ENCODE data around the gene ANKRD52.
"Not testable (repeated sequence)": the region's sequence is repeated elsewhere in the genome, so short reads cannot be mapped to it uniquely, and the experiment has no call there.

ANKRD52 gene

DNA sequence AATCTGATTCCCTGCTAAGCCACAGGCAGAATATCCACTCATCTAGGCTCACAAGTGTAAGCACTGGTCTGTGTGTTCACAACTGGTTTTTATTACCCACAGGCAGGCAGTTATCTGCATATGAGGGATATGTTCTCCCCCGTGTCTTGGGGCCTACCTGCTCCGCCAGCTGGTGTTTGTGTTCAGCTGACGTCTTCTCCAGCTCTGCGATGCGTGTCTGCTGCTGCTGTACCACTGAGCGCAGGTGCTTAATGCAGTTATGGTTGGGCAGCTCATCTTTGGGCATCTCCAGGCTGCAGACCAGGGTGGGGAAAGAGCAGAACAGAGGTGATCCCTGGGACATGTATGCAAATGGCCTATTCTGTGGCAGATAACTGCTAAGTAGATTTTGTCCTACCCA is 50.2 kb downstream of the ANKRD52 start:
- DNase-seq (ENCODE audit: low read depth), result no peak

DNA sequence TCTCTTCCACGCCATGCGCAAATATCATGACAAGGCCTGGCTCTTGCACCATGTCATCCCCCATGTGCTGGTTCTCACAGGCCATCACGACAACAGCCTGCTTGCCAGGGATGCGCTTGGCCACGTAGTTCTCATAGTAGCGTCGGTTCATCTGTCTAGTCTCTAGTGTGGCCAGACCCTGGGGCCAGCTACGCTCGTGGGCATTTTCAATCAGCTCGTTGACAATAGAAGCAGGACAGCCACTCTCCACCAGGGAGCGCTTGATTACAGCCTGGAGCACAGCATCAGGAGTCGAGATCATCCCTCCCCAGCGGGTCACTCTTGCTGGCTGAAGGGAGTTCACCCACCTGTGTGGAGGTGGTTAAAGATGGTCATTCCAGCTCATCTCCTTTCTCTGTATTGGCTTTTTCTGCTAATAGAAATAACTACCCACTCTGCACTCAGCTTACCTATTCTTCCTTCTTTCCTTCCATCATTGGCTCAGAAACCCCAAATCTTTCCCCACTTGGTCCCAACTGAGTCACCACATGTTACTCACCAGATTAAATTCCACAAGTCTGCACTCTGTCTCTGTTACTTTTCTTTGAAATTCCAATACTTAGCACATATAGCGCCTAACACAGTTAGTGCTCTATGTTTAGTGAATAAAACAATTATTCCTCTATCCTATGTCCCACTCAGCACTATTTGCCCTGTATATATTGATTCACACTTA is 51.6 kb downstream of the ANKRD52 start:
- DNase-seq (ENCODE audit: low read depth), result peak; percentile 25

DNA sequence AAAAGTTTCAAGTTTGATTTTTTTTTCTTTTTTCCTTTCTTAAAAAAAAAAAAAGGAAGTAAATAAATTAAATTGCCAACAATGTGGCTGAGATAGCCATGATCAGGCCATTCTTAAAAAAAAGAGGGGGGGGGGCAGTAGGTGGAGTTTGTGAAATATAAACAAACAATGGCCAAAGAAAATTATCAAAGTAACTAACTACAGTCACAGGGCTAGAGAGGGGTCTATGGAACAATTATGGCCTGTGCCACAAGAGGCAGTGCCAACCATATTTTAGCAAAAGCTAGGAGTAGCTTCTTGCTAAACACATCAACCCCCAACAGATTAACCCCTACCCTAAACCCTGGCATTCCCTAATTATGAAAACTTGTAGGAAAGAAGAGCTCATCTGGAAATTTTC is 52.7 kb downstream of the ANKRD52 start:
- no peak for DNase-seq (ENCODE audit: low read depth)

DNA sequence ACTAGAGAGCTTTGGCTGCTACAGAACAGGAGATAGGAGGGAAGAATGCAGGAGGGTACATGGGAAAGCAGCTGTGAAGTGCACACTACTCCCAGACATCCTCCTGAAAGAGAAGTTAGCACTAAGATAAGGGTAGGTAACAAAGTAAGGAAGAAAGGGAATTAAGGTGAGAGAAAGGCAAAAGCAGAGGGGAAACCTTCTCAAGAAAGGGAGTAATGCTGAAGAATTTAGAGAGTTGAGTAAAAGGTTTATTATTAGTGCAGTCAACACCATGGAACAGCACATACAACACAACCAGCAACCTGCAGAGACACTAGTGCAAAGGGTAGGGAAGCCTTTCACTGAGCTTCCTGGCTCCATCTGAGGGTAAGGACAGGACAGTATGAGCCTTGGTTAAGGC is 53.9 kb downstream of the ANKRD52 start:
- DNase-seq (ENCODE audit: low read depth), result no peak

DNA sequence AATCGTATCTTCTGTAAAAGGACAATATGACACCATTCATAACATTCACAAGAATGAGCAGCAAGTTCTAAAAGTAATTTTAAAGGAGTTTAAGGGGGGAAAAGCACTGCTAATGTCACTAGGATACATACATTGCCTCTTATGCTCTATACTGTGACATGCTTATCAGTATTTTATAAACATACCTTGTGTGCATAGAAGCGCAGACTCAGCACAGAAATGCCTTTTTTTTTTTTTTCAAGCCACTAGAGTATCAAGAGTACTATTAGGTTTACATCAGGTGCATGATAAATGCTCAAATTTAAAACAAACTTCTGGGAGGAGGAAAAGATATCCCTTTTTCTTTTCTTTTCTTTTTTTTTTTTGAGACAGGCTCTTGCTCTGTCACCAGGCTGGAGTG is 55.3 kb downstream of the ANKRD52 start:
- DNase-seq (ENCODE audit: low read depth), result no peak

DNA sequence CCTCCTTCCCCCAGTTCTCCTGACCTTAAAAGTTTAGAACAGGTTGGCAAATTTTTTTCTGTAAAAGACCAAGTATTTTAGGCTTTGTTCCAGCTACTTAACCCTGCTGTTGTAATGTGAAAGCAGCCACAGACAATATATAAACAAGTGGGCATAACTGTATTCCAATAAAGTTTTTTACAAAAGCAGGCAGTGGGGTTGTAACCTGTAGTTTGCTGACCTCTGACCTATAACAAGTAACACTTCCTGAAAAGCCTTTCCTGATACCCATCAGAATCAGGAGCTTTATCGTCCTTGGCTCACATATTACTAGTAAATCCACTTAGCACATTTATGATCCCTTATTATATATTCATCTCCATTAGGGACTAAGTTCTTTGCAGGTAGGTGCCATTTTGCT is 55.8 kb downstream of the ANKRD52 start:
- no peak for DNase-seq (ENCODE audit: low read depth)

DNA sequence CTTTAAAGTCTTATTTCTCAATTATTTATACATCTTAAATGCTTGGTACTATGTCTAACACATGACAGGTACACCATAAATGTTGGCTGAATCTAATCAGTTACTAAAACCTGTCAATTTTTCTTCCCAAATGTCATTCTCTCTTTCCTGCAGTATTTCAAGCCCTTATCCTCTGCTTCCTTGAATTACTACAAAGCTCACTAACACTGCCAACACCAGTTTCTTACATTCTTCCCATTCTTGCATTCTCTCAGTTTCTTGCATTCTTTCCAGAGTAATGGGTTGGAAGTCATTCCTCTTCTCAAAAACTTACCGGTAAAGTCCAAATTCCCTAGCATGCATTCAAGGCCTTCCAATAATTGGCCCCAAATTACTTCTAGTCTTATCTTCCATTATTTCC is 59.3 kb downstream of the ANKRD52 start:
- DNase-seq (ENCODE audit: low read depth), result no peak

DNA sequence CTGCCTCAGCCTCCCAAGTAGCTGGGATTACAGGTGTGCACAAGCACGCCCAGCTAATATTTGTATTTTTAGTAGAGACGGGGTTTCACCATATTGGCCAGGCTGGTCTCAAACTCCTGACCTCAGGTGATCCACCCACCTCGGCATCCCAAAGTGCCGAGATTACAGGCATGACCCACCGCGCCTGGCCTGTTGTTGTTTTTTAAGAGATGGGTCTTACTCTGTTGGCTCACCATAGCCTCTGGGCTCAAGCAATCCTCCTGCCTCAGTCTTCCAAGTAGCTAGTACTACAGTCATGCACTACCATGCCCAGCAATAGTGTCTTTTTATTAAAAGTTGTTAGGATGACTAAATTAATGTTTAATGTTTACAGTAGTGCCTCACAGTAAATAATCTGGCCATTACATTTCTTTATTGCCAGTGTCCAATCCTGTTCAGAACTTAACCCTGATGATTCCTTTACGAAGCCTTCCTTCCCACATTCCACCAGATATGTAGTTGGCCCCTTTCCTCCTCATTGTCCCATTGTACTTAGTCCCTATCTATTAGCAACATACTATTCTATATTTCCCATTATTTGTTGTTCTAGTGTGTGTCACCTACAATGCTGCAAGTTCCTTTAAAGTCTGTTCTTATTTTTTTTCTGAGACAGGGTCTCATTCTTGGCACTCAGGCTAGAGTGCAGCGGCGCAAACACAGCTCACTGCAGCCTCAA is 60.1 kb downstream of the ANKRD52 start:
- no peak for DNase-seq (ENCODE audit: low read depth)

DNA sequence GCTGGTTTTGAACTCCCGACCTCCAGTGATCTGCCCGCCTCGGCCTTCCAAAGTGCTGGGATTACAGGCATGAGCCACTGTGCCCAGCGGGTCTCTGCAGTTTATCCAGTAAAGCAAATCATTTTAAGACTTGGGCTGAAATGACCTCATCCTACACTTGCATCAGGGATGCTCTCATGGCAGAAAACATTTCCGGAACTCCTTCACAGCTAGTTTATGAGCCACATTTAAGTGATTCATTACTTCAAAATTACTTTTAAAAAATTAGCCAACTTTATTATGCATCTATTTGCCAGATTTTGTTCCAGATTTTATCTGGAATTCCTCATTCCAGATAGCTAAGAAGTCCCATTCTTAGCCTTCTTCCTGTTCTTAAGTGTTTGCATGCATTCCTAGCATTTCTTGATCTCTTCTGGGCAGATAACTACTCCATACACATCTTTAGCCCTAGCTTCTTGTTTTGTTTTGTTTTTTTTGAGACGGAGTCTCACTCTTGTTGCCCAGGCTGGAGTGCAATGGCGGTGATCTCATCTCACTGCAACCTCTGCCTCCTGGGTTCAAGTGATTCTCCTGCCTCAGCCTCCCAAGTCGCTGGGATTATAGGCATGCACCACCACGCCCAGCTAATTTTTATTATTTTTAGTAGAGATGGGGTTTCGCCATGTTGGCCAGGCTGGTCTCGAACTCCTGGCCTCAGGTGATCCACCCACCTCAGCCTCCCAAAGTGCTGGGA is 61.2 kb downstream of the ANKRD52 start:
- DNase-seq (ENCODE audit: low read depth), result not testable (repeated sequence)

DNA sequence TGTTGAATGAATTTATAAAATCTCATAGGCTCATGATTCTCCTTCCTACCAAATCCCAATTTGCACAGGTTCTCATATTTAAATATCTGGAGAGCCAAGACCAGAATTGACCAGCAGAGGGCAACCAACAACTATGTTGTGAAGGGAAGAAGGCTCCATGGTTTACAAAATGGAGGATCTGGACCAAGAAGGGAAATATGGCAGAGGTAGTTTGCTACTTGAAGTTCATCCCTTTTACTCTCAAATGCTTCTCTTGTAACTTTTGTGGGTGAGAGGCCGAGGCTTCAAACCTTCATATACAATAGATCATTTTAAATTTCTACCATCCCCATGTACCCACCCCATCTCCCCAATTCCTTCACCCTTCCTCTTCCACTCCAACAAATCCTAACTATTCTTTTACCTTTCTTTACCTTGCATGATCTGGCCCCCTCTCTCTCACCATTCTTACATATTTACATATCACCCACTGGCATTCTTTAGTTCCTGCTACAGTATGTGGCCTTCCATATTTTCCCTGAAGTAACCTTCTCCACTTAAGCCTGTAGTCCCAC is 65.1 kb downstream of the ANKRD52 start:
- peak; percentile 47 for DNase-seq (ENCODE audit: low read depth)

DNA sequence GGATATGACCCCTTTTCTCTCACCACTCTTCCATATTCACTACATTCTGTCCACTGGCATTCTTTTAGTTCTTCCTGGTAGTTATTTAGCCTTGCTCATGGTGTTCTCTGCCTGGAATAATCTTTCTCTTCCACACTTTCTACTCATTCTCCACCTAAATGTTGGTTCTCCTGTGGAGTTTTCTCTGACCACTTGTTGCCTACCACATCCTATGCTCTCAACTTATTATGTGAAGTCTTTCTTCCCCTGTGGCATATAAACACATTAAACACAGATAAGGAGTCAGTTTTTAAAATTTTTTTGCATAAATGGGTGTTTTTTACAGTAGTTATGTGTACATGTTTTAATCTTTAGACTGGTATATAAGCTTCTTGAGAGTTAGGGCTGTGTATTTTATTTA is 65.6 kb downstream of the ANKRD52 start:
- DNase-seq (ENCODE audit: low read depth), result no peak

DNA sequence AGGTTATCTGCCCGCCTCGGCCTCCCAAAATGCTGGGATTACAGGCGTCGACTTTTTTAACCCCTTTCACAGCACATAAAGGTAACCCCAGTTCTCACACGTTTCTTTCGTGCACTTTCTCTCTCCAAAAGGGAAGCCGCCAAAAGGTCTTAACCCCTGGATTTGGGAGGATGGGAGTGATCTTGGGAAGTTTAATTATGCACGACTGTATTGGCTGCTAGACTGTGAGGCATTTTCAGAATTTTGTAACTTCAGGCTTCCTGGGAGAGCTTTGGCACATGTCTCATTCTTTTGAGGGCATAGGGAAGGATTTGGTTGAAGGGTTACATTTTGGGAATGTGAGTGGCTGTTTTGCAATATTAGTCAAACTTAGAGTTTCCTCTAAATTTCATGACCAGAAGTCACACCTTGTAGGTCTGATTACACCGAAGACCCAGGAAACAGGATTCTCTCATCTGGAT is 67.5 kb downstream of the ANKRD52 start:
- DNase-seq (ENCODE audit: low read depth), result no peak

DNA sequence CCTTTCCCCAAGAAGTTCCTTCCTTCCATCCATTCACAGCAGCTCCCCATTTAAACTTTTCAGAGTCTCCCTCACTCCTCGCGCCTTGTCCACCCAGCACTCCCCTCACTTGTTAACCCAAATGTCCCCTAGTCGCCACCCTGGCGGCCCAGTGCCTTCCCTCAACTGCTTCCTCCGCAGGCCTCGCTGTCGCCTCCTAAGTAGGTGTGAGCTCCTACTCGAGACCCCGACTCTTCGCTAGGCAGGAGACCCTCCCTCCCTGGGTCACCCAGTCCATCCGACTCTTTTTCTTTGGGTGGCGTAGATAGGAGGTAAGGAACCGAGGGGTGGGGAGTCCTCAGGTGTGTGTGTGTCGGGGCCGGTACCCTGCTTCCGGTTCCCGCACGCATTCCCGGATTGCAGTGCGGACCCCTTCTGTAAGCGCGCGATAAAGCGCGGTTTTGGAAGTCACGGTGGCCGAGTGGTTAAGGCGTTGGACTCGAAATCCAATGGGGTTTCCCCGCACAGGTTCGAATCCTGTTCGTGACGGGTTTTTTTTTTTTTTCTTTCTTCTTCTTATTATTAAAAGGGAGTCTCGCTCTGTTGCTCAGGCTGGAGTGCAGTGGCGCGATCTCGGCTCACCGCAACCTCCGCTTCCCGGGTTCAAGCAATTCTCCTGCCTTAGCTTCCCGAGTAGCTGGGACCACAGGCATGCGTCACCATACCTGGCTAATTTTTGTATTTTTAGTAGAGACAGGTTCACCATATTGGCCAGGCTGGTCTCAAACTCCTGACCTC is 68.1 kb downstream of the ANKRD52 start:
- DNase-seq (ENCODE audit: low read depth), result peak; percentile 90

DNA sequence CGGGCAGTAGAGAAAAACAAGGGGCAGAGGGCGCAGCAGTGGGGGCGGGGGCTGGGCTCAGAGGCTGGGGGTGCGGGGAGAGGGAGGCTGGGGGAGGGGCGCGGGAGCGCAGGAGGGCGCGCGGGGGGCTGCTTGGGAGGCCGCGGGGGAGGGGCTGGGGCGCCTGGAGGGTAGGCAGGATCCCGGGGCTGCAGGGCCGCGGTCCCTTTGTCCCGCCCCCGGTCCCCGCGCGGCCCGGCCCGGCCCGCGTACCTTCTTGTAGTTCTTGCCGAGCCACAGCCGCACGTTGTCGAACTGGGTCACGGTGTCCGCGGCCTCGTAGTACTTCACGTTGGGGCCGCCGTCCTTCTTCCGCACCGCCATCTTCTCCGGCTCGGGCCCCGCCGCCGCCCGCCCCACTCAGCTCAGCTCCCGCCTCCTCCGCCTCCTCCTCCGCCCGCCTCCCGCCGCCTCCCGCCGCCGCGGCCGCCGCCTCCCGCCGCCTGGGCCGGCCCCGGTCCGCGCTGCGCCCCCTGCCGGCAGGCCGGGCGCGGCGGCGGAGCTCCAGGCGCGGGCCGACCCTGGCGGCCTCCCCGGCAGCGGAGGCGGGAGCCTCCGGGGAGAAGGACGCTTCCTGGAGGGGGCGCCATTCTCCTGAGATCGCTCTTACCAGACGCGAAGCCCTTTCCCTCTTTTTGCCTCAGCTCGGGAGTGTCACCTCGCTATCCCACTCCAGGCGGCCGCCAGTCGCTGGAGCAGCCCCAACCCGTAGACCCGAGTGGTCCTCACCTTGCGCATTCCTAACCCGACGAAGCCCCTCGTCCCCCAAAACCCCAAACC is 68.9 kb downstream of the ANKRD52 start, which contains the start of gene SMARCC2:
SMARCC2 (minus strand) TSS at position 385 of the 819 bp plus-strand sequence; CDS start at position 363, 22 bp downstream.
- peak; percentile 85 for DNase-seq (ENCODE audit: low read depth)

DNA sequence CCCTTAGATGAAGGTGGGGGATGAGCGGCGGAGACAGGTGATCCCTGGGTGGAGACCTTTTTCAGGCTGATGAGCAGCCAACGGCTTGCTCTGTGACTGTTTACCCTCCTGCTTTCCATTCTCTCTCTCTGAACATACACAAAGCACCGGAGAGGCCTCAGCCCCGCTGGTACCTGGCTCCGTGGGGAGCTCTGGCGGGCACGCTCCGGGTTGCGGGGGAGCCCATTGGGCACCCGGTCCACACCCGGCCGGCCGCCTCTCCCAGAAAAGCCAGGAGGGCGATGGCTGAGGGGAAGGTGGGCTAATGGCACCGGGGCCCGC is 69.4 kb downstream of the ANKRD52 start:
- no peak for DNase-seq (ENCODE audit: low read depth)

DNA sequence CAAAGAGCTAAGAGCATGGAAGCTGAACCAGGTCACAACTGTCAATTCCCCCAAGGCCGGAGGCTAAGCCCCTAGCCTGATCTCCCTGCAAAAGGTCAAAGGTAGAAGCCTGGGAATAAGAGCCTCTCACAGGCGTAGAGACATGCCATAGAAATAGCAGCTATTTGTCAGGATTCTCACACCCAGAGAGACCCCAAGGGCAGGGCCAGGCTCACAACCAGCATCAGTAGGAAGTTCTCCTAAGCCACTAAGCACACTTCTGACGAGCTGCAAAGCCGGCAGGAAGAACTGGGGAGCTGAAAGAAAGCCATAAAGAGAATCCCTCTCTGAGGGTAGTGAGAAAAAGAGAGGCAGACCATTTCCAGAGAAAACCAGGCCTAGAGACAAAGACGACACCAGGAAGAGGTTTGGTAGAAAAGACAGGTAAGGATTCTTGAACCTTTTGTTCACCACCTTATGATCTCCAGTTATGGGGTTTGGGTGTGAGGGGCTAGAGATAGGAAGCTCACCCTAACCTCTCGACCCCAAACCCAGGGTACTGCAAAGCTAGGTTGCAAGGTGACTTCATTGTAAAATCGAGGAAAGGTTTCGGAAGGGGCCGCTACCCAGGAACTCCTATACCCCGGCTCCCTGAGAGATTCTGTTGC is 69.9 kb downstream of the ANKRD52 start:
- DNase-seq (ENCODE audit: low read depth), result no peak

Measured in activated T-cell treated with anti-CD3 and anti-CD28 coated beads for 48 hours (primary cell).